ENCODE results near the gene MUL1. TPM values are rescaled to one million over a fixed set of nuclear protein-coding genes. Genes with fewer than 3 reads are reported as not detected.
A peak's percentile ranks its signal among the peaks of the same experiment; 100 is the strongest.

Gene MUL1
- total and polyA plus RNA-seq, 9 of the 15 experiments (the other 6 are each of a cell fraction or from before 2014, with no cell fraction given) = 10.4 to 32.9 (median 19.3) TPM

- TF ChIP-seq KLF13 (tag; IDR thresholded peaks at IDR 0.05; ENCODE audit: borderline replicate concordance, low read depth) = no peak
- TF ChIP-seq GABPB2 (CRISPR knock-in tag; conservative IDR thresholded peaks at IDR 0.05) = no peak
- TF ChIP-seq POLR2AphosphoS5 (IDR thresholded peaks at IDR 0.05; ENCODE audit: control insufficient read depth, insufficient read depth, low read depth, low read length) = peak; percentile 70
- 0 out of 2 replicates have a peak, but pooled peaks have one; percentile 8 for TF ChIP-seq EP300 (IDR thresholded peaks at IDR 0.05; ENCODE audit: low read length)
- 0 out of 2 replicates have a peak, but pooled peaks have one; percentile 54 for TF ChIP-seq ERF (CRISPR knock-in tag; IDR thresholded peaks at IDR 0.05)
- no peak for TF ChIP-seq STAT5B (CRISPR knock-in tag; IDR thresholded peaks at IDR 0.05)
- TF ChIP-seq E2F1 (CRISPR knock-in tag; IDR thresholded peaks at IDR 0.05) = no peak
- peak; percentile 76; the same call in 1 of the 2 replicates for TF ChIP-seq ZBTB7A (IDR thresholded peaks at IDR 0.05; ENCODE audit: borderline replicate concordance, control insufficient read depth, low read depth, low read length)
- TF ChIP-seq SMARCE1 (IDR thresholded peaks at IDR 0.05) = no peak
- TF ChIP-seq ZBTB11 (CRISPR knock-in tag; IDR thresholded peaks at IDR 0.05) = peak in 2 of 3 experiments; percentile 67 to 95; a peak in 4 of 6 replicates
- TF ChIP-seq HMG20B (CRISPR knock-in tag; IDR thresholded peaks at IDR 0.05) = no peak
- no peak for TF ChIP-seq RAD51 (IDR thresholded peaks at IDR 0.05; ENCODE audit: borderline replicate concordance, low read depth)
- no peak for TF ChIP-seq ZNF143 (CRISPR knock-in tag; IDR thresholded peaks at IDR 0.05)
- TF ChIP-seq TRIM24 (IDR thresholded peaks at IDR 0.05) = peak in 1 of 2 experiments; percentile 64; a peak in 2 of 4 replicates
- TF ChIP-seq THRA (IDR thresholded peaks at IDR 0.05) = no peak
- TF ChIP-seq ZNF696 (CRISPR knock-in tag; conservative IDR thresholded peaks at IDR 0.05) = no peak
- TF ChIP-seq GTF3C2 (IDR thresholded peaks at IDR 0.05; ENCODE audit: borderline replicate concordance, extremely low read depth, insufficient read length) = no peak
Observed at GRCh38 chr1:20507564-20508410, at the start of gene MUL1 (continued).
